Mesothelial cell of epicardium (in vitro differentiated cells): Measurements from ENCODE around the gene SLC22A13. TPM values are rescaled to one million over a fixed set of nuclear protein-coding genes. Genes with fewer than 3 reads are reported as not detected.

Source experiments
- DNase-seq, 2 experiments: peaks; one replicate each; pipeline ENCODE4 v3.0.0; 2021; ENCODE audit warnings: low spot score in 2 of 2; ENCODE audit not compliant: unreplicated experiment in 2 of 2
- H3K27ac Mint-ChIP-seq: 2 replicates; pipeline ENCODE4 v1.8.0; 2021; ENCODE audit warnings: mixed read lengths
- H3K27me3 Mint-ChIP-seq: 2 replicates; pipeline ENCODE4 v1.8.0; 2021; ENCODE audit warnings: low read depth, mixed read lengths
- H3K36me3 Mint-ChIP-seq: 2 replicates; pipeline ENCODE4 v1.8.0; 2021; ENCODE audit warnings: mixed read lengths
- H3K4me1 Mint-ChIP-seq: 2 replicates; pipeline ENCODE4 v1.8.0; 2021; ENCODE audit warnings: mixed read lengths
- H3K4me3 Mint-ChIP-seq: 2 replicates; pipeline ENCODE4 v1.8.0; 2021; ENCODE audit warnings: mild to moderate bottlenecking, moderate library complexity, mixed read lengths
- H3K9me3 Mint-ChIP-seq: 2 replicates; pipeline ENCODE4 v1.8.0; 2021; ENCODE audit warnings: mixed read lengths
- total RNA-seq: library from RNA; stranded (reverse); gene quantifications from 3 replicates; pipeline ENCODE4 v1.2.1, GENCODE V29; 2021
- TF ChIP-seq, protein P1 (sequence below): fragments of 200-600 bp; sonication (generic); IDR thresholded peaks from one replicate; pipeline ENCODE4 v1.5.0; 2021; ENCODE audit warnings: antibody characterized with exemption; ENCODE audit not compliant: unreplicated experiment

SLC22A13 gene
- total RNA-seq, 1 donor from 2014 or later, result 0.85 TPM

DNA sequence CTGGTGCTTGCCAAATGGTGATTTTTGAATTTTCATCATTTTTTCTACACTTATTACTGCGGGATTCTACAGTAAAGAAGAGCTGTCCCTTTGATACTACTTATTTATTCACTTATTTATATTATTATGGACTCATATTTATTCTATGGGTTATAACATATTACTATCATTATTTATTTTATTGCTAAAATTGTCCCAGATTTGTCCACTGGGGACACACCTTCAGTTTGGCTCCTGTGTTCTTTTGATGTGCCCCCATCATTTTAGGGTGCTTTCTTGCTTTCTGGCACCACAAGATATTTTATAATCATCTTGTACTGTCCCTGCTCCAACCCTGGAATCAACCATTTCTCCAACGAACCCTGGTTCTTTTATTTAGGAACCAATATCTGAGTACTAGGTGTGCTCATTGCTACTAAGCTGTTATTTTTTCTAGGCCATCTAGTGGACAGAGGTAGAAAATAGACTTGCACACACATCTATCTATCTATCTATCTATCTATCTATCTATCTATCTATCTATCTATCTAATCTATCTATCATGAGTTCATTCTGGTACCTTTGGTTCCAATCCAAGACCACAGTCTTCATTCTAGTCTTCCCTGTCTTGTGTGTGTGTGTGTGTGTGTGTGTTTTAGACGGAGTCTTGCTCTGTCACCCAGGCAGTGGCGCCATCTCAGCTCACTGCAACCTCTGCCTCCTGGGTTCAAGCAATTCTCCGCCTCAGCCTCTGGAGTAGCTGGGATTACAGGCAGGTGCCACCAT, 32.5 kb downstream of the SLC22A13 start:
- DNase-seq, result no peak
- Mint-ChIP-seq H3K27ac (no peak overlapping the region), H3K27me3 (peaks cover 22% of the 10 kb centered on the region), H3K4me3 (no peak overlapping the region), H3K4me1 (no peaks in the 10 kb centered on the region), H3K36me3 (no peaks in the 10 kb centered on the region), H3K9me3 (peaks cover 3% of the 10 kb centered on the region)
- TF ChIP-seq, protein P1, sequence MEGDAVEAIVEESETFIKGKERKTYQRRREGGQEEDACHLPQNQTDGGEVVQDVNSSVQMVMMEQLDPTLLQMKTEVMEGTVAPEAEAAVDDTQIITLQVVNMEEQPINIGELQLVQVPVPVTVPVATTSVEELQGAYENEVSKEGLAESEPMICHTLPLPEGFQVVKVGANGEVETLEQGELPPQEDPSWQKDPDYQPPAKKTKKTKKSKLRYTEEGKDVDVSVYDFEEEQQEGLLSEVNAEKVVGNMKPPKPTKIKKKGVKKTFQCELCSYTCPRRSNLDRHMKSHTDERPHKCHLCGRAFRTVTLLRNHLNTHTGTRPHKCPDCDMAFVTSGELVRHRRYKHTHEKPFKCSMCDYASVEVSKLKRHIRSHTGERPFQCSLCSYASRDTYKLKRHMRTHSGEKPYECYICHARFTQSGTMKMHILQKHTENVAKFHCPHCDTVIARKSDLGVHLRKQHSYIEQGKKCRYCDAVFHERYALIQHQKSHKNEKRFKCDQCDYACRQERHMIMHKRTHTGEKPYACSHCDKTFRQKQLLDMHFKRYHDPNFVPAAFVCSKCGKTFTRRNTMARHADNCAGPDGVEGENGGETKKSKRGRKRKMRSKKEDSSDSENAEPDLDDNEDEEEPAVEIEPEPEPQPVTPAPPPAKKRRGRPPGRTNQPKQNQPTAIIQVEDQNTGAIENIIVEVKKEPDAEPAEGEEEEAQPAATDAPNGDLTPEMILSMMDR, result peak; percentile 22

DNA sequence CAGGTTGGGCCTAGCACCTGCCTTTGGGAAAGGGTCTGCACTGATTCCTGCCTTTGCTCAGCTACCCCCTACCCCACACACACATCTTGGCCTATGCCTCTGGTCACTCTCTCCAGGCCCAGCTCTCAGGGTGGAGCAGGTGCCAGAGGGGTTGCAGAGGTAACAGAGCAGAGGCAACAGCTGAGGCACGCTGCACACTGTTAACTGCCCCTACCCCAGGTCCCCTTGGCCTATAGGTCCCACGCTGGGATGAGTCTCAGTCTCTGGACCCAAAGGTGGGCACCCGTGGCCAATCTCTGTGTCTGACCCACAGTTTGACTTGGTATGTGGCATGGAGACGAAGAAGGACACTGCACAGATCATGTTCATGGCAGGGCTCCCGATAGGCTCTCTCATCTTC, 41.3 kb downstream of the SLC22A13 start:
- Mint-ChIP-seq H3K4me3 (no peak overlapping the region), H3K4me1 (no peaks in the 10 kb centered on the region), H3K27me3 (peaks cover 20% of the 10 kb centered on the region), H3K9me3 (peaks cover 11% of the 10 kb centered on the region), H3K36me3 (no peaks in the 10 kb centered on the region), H3K27ac (no peak overlapping the region)
- TF ChIP-seq, protein P1, result no peak
- DNase-seq, result no peak

DNA sequence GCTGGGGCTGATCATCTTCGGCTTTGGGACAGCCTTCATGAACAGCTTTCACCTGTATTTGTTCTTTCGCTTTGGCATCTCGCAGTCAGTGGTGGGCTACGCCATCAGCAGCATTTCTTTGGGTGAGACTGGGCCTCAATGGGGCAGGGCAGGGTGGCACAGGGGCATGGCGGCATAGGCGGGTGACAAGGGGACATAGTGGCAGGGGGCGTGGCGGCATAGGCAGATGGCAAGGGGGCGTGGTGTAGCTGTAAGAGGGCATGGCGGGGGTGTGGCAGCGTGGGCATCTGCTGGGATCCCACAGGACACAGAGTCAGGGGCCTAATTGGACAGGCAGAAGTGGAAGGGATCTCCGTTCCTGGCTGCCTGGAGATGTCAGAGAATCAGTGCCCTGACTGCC, 42.0 kb downstream of the SLC22A13 start:
- H3K9me3 Mint-ChIP-seq, result peaks cover 11% of the 10 kb centered on the region

DNA sequence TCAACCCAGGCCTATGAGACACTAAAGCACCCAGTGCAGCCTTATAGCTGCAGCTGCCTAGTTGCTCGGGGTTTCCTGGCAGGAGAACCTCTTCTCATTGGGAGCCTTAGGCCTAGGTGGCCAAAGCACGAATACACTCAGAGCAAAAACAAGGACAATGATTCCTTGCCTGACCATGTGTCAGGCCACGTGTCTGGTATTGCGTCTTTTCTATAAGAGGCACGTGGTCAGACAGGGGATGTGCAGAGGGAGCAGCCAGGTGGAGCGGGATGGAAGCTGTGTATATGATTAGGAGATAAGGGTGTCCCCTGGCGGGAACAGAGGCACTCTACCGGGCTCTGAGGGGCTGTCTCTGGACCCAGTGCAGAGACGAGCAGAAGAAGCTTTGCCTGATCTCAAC, 42.8 kb downstream of the SLC22A13 start:
- no peak overlapping the region for H3K27ac Mint-ChIP-seq
- H3K4me1 Mint-ChIP-seq, result no peaks in the 10 kb centered on the region
- H3K36me3 Mint-ChIP-seq, result no peaks in the 10 kb centered on the region
- H3K4me3 Mint-ChIP-seq, result no peak overlapping the region
- TF ChIP-seq, protein P1, result no peak
- H3K9me3 Mint-ChIP-seq, result peaks cover 9% of the 10 kb centered on the region
- DNase-seq, result no peak
- peaks cover 20% of the 10 kb centered on the region for H3K27me3 Mint-ChIP-seq

More for the DNA sequence above, 42.0 kb downstream of the SLC22A13 start:
- no peak for DNase-seq
- no peaks in the 10 kb centered on the region for H3K4me1 Mint-ChIP-seq
- no peaks in the 10 kb centered on the region for H3K36me3 Mint-ChIP-seq
- H3K27ac Mint-ChIP-seq, result no peak overlapping the region
- H3K27me3 Mint-ChIP-seq, result peaks cover 20% of the 10 kb centered on the region
- TF ChIP-seq, protein P1, result no peak
- H3K4me3 Mint-ChIP-seq, result no peak overlapping the region

DNA sequence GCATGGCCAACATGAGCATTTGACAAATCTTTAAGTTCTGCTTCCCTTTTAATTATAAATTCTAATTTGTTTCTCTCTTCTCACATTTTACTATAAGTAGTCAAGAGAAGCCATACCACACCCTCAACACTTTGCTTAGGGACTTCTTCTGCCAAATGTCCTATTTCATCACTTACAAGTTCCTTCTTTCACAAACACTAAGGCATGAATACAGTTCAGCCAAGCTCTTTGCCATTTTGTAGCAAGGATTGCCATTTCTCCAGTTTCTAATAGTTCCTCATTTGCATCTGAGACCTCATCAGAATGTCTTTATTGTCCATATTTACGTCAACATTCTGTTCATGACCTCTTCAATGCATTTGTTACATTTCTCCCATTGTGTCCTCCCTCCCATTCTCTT, 45.9 kb downstream of the SLC22A13 start:
- no peak overlapping the region for H3K27ac Mint-ChIP-seq
- H3K36me3 Mint-ChIP-seq, result no peaks in the 10 kb centered on the region
- TF ChIP-seq, protein P1, result no peak
- H3K4me3 Mint-ChIP-seq, result no peak overlapping the region
- H3K27me3 Mint-ChIP-seq, result peaks cover 19% of the 10 kb centered on the region
- DNase-seq, result no peak
- no peaks in the 10 kb centered on the region for H3K4me1 Mint-ChIP-seq
- no peaks in the 10 kb centered on the region for H3K9me3 Mint-ChIP-seq
